ACC112 (cell line): Measurements from ENCODE around the gene RAB6B.

Experiments used
- H2AFZ ChIP-seq: fragments of 200-600 bp; sonication (generic); one replicate; pipeline ENCODE4 v1.6.0; 2017; ENCODE audit warnings: antibody characterized with exemption, low read length; ENCODE audit not compliant: unreplicated experiment
- H3K27ac ChIP-seq: fragments of 200-600 bp; sonication (generic); 2 replicates; pipeline ENCODE4 v1.5.1; 2014; ENCODE audit warnings: low read depth, mild to moderate bottlenecking, antibody characterized with exemption, low read length, moderate library complexity
- H3K27me3 ChIP-seq: fragments of 200-600 bp; sonication (generic); 2 replicates; pipeline ENCODE4 v1.6.1; 2014; ENCODE audit warnings: mild to moderate bottlenecking, antibody characterized with exemption, low read length, moderate library complexity, mixed read lengths; ENCODE audit not compliant: insufficient read depth
- H3K36me3 ChIP-seq: fragments of 200-600 bp; sonication (generic); 2 replicates; pipeline ENCODE4 v1.6.1; 2016; ENCODE audit warnings: mild to moderate bottlenecking, antibody characterized with exemption, low read length, moderate library complexity, mixed read lengths; ENCODE audit not compliant: insufficient read depth
- H3K4me1 ChIP-seq: fragments of 200-600 bp; sonication (generic); one replicate; pipeline ENCODE4 v1.6.1; 2016; ENCODE audit warnings: low read length, mixed read lengths; ENCODE audit not compliant: insufficient read depth, unreplicated experiment, control insufficient read depth
- H3K4me3 ChIP-seq: fragments of 200-600 bp; sonication (generic); 2 replicates; pipeline ENCODE4 v1.5.1; 2014; ENCODE audit warnings: mild to moderate bottlenecking, low read depth, low read length
- H3K79me2 ChIP-seq: fragments of 200-600 bp; sonication (generic); one replicate; pipeline ENCODE4 v1.6.0; 2016; ENCODE audit warnings: low read length; ENCODE audit not compliant: control insufficient read depth, unreplicated experiment, insufficient read depth

RAB6B gene

DNA sequence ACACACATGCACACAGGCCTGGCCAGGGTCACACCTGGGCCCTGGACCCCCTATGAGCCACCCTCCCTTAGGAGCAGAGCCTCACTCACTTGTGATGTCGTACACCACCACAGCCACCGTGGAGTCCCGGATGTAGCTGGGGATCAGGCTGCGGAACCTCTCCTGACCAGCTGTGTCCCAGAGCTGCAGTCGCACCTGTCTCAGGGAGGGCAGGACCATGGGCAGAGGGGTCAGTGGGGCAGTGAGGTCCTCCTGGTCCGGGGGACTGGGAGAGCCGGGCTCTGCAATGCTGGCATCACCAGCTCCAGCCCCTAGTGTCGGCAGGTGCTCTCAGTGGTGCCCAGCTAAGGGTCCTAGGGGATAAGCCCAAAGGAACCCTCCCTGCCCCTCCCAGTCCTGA lies 54.5 kb downstream of the RAB6B start:
- Histone ChIP-seq H3K27ac (no peak overlapping the region), H3K36me3 (no peaks in the 10 kb centered on the region), H3K4me3 (no peak overlapping the region), H3K27me3 (no peaks in the 10 kb centered on the region), H3K79me2 (no peaks in the 10 kb centered on the region), H2AFZ (no peak overlapping the region), H3K4me1 (no peaks in the 10 kb centered on the region)

DNA sequence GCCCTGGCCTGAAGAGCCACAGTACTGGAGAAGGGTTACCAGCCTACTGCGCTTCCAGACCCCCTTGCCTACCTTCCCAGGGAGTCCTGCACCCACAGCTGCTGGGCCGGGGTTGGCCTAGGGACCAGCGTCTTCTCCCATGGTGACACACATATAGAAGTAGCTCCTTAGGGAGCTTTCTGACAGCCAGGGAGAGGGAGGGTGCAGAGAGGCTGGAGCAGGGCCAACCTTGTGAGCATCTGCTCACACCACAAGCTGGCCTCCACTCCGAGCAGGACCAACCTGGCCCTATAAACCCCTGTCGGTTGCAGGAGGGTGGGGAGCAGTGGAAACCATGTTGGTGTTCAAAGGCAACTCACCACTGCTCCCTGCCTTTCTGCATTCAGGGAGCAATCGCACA lies 54.9 kb downstream of the RAB6B start:
- Histone ChIP-seq H3K4me1 (no peaks in the 10 kb centered on the region), H3K27ac (no peak overlapping the region), H3K27me3 (no peaks in the 10 kb centered on the region), H2AFZ (no peak overlapping the region), H3K4me3 (no peak overlapping the region), H3K36me3 (no peaks in the 10 kb centered on the region), H3K79me2 (no peaks in the 10 kb centered on the region)

- Histone ChIP-seq H2AFZ (no peak overlapping the region), H3K27ac (no peak overlapping the region), H3K79me2 (no peaks in the 10 kb centered on the region), H3K36me3 (no peaks in the 10 kb centered on the region), H3K4me1 (no peaks in the 10 kb centered on the region), H3K4me3 (no peak overlapping the region), H3K27me3 (no peaks in the 10 kb centered on the region)
Measured at GRCh38 chr3:133840055-133840737, 55.5 kb downstream of the RAB6B start.

DNA sequence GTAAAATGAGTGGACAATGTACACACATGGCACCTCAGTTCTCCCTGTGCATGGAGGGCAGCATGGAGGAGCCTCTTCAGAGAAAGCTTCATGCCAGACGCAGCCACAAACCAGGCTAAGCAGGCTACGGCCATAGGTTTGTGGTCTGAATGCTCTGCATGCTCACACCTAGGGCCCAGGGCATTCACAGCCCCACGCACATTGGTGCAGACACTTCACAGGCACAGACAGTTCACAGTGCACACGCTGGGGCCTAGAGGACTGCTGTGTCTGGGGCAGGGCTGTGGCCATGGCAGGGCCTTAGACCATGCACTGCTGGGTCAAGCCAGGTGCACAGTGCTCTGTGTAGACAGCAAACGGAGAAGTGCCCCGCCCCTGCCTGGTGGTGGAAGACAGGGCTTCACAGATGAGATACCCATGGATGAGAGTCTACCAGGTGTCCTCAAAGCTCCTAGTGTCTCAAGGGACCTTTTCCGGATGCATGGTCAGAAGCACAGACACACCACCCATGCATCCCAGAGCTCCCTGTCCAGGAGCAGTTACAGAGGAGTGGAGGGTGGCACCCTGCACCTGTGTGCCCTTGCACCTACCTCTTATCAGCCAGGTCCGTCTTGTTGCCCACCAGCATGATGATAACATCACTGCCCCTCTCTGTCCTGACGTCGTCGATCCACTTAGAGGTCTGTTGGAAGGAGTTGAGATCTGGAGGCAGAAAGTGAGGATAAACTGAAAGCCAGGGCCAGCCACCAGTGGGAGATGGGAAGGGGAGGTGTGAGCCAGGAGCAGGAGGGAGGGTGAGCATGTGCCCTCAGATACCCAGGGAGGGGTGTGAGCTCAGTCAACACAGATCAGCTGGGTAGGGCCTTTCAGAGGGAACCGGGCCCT lies 56.5 kb downstream of the RAB6B start:
- Histone ChIP-seq H3K27me3 (no peaks in the 10 kb centered on the region), H3K79me2 (no peaks in the 10 kb centered on the region), H3K36me3 (no peaks in the 10 kb centered on the region), H2AFZ (no peak overlapping the region), H3K4me3 (no peak overlapping the region), H3K27ac (no peak overlapping the region), H3K4me1 (no peaks in the 10 kb centered on the region)

- H3K4me3 ChIP-seq: no peak overlapping the region
- H3K27me3 ChIP-seq: no peaks in the 10 kb centered on the region
- H2AFZ ChIP-seq: no peak overlapping the region
- H3K4me1 ChIP-seq: no peaks in the 10 kb centered on the region
- H3K79me2 ChIP-seq: no peaks in the 10 kb centered on the region
- H3K27ac ChIP-seq: no peak overlapping the region
- no peaks in the 10 kb centered on the region for H3K36me3 ChIP-seq
Measured at GRCh38 chr3:133838296-133838789, 57.3 kb downstream of the RAB6B start.

- Histone ChIP-seq H3K27me3 (no peaks in the 10 kb centered on the region), H3K36me3 (no peaks in the 10 kb centered on the region), H3K79me2 (no peaks in the 10 kb centered on the region), H3K4me3 (no peak overlapping the region), H2AFZ (no peak overlapping the region), H3K4me1 (no peaks in the 10 kb centered on the region), H3K27ac (no peak overlapping the region)
Measured at GRCh38 chr3:133837487-133838295, 58.0 kb downstream of the RAB6B start.

- Histone ChIP-seq H3K27ac (no peak overlapping the region), H3K79me2 (no peaks in the 10 kb centered on the region), H3K4me1 (no peaks in the 10 kb centered on the region), H3K27me3 (no peaks in the 10 kb centered on the region), H3K4me3 (no peak overlapping the region), H2AFZ (no peak overlapping the region), H3K36me3 (no peaks in the 10 kb centered on the region)
Measured at GRCh38 chr3:133836497-133837158, 59.1 kb downstream of the RAB6B start.

DNA sequence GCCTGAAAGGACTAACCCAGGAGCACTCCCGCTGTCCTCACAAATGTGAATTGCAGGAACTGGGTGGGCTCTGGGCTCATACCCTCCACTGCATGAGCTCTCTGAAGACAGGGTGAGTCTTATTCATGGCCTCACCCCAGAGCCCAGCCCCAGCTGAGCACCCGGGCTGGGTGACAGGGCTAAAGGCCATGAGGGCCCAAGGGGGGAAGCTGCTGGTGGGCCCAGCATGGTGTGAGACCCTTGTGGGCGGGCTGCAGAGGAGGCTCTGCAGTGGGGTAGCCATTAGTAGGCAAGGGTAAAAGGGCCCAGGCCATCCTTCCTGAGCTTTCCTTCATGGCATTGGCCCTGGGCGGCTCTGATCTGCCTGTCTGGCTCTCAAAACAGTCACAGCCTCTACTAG lies 59.7 kb downstream of the RAB6B start:
- no peaks in the 10 kb centered on the region for H3K4me1 ChIP-seq
- H3K79me2 ChIP-seq: no peaks in the 10 kb centered on the region
- no peaks in the 10 kb centered on the region for H3K27me3 ChIP-seq
- H2AFZ ChIP-seq: no peak overlapping the region
- no peak overlapping the region for H3K4me3 ChIP-seq
- no peak overlapping the region for H3K27ac ChIP-seq
- H3K36me3 ChIP-seq: no peaks in the 10 kb centered on the region

GRCh38 chr3:133835418-133835743 lies 60.3 kb downstream of the RAB6B start:
- Histone ChIP-seq H3K4me1 (no peaks in the 10 kb centered on the region), H3K36me3 (no peaks in the 10 kb centered on the region), H3K79me2 (no peaks in the 10 kb centered on the region), H3K4me3 (no peak overlapping the region), H3K27ac (no peak overlapping the region), H2AFZ (no peak overlapping the region), H3K27me3 (no peaks in the 10 kb centered on the region)
